DMS114 treated with DMSO at 0.1 percent for 48 hours (cell line): ENCODE data around the gene VPS9D1.

Experiments
- DNase-seq: peaks from one replicate; lab custom pipeline; 2025; ENCODE audit not compliant: unreplicated experiment; lab: John Stamatoyannopoulos, UW

VPS9D1 gene, protein sequence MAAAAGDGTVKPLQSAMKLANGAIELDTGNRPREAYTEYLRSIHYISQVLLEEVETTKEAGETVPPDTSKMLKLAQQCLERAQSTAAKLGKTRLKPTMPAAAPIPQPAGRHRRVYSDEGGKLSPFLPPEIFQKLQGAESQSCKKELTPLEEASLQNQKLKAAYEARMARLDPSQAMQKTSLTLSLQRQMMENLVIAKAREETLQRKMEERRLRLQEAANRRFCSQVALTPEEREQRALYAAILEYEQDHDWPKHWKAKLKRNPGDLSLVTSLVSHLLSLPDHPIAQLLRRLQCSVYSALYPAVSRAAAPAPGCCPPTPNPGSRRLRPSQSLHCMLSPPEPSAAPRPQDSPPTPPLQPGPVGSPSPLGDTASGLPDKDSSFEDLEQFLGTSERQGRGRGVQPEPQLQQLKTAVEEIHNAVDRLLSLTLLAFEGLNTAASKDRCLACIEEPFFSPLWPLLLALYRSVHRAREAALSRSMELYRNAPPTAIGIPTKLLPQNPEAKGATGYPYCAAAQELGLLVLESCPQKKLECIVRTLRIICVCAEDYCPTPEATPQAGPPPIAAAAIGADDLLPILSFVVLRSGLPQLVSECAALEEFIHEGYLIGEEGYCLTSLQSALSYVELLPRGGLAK

GRCh38 chr16:89720813-89721545 is at the start of gene VPS9D1, which contains the start of gene ZNF276:
TSS of gene VPS9D1 (minus strand) at chr16:89720898. CDS start at chr16:89720861, 37 bp downstream.
TSS of gene ZNF276 (plus strand) at chr16:89721537. CDS start at chr16:89721641, 104 bp downstream.
- DNase-seq, result peak; percentile 51

GRCh38 chr16:89770367-89770766 is 49.7 kb upstream of the VPS9D1 start:
- no peak for DNase-seq

DNA sequence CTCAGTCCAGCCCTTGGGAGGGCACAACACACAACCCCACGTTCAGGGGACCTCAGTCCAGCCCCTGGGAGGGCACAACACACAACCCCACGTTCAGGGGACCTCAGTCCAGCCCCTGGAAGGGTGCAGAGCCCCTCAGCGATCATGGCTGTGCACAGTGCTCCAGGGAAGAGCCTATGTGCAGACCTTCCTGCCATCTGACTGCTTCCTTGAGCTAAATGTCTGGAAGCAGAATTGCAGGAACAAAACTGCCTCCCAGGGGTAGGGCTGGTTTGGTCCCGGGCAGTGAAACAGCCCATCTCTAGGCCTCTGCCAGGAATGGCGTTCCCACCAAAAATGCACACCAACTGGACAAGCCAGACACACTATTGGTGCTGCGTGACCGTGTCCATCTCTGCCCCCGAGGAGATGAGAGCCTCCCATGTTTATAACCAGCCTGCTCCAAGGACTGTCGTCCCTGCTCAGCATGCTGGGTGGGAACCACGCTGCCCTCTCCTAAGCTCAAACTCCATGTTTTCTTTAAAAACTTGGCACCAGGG is 44.7 kb upstream of the VPS9D1 start:
- no peak for DNase-seq

DNA sequence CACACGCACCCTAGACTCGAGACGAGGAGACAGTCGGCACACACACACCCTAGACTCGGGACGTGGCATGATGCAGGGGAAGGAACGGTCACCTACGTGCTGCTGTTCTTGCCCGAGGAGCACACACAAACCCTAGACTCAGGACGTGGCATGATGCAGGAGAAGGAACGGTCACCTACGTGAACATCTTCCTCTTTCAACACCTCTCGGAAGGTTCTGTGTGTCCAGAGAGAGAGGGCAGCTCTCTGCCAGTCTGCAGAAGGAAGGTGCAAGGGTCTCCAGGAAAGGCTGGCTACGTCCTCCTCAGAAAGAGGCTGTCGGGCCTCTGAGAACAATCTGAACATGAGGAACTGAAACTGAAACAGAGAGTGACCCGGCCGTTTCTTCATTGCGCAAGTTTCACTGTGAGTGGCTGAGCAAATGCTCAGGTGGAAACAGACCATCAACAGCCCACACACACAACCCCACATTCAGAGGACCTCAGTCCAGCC is 44.1 kb upstream of the VPS9D1 start:
- no peak for DNase-seq

GRCh38 chr16:89761304-89761922 is 40.7 kb upstream of the VPS9D1 start:
- DNase-seq, result no peak

- DNase-seq, result no peak
These were observed 39.1 kb upstream of the VPS9D1 start for GRCh38 chr16:89759746-89760340.

DNA sequence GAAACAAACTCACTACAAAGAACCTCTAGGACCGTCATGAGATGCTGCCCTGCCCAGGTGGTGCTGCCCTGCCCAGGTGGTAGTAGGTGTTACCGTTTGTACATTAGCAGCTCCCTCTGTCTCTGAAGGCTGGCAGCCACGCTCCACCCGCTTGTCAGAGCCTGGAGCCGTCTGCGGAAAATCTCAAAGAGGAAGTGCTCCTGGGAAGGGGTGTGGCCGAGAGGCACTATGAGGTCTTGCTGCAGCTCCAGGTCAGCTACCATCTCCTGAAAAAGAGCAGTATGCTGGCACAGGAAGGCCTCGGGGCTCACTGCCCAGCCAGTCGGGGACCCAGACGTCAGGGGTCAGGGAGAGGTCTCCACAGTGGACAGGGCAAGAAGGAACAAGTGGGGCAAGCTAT is 28.9 kb upstream of the VPS9D1 start:
- no peak for DNase-seq

GRCh38 chr16:89748921-89749320 is 28.2 kb upstream of the VPS9D1 start:
- no peak for DNase-seq

DNA sequence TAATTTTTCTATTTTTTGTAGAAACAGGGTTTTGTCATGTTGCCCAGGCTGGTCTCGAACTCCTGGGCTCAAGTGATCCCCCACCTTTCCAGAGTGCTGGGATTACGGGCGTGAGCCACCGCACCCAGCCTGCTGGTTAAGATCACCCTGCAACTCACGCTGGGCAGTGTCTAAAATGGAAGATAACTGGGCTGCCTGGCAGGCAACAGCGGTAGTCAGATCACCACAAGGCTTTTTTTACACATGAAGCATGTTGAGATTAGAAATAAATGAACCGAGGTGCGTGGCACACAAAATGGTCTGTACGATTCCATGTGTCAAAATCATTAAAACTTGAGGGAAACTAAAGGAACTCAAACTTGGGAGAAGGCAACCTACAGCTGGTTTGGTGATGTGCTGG is 27.4 kb upstream of the VPS9D1 start:
- DNase-seq, result no peak

DNA sequence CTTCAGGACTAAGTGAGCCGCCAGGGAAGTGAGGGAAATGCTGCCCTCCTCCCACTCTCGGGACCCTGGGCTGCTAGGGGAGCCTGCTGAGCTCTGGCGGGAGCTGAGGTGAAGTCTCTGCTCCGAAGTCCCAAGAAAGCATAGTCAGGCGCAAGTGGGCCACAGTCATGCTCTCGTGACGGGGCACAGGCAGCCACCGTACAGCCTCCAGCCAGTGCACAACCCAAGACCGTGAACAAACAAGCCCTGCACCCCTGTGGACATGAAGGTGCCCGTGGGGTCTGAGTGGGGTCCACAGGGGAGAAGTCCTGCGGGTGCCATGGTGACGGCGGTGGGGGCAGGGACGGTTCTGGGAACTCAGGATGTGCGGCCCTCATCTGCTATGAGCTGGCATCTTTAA is 25.3 kb upstream of the VPS9D1 start:
- no peak for DNase-seq

DNA sequence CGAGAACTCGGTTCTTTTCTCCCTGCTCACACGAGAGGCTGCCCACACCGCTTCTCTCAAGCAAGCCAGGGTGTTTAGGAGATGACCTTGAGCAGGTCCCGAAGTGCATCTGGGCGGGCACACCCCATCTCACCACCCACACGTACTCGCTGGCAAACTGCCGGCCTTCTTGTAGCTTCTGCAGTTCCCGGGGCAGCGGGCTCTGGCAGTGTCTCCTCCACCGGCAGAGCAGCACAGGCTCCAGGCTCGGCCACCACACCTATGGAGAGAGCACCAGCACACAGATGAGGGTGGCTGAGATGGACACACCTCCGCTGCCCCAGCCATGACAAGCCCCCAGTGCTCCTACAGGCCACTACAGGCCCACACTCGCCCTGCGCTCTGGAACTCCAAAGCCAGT is 24.1 kb upstream of the VPS9D1 start:
- DNase-seq, result no peak

GRCh38 chr16:89742948-89743347 is 22.2 kb upstream of the VPS9D1 start:
- no peak for DNase-seq

DNA sequence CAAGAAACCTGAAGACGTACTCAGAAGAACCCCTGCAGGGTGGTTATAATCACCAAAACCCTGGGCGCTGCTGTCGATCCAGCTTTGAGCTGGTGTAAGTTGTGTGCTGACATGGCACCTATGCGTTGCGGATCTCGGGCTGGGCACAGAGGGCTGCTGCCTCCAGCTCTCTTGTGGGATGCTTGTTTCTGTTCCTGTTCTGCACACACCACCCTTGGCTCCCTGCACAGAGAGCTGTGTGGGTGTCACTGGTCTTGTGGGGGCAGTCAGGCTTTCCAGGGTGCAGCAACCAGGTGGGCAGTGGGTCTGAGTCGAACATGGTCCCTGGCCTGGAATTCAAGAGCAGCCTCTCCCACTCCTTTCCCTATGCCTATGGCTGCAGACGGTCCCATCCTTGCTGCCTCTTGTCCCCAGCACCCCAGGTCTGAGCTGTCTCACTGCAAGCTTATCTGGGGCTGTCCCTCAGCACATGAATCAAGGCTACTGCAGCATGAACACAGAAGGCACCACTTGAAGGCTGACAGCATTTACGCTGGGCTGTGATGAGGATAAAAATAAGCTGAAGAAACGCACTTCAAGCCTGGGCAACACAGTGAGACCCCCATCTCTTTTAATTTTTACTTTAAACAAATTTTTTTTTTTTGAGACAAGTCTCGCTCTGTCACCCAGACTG is 20.8 kb upstream of the VPS9D1 start:
- no peak for DNase-seq

DNA sequence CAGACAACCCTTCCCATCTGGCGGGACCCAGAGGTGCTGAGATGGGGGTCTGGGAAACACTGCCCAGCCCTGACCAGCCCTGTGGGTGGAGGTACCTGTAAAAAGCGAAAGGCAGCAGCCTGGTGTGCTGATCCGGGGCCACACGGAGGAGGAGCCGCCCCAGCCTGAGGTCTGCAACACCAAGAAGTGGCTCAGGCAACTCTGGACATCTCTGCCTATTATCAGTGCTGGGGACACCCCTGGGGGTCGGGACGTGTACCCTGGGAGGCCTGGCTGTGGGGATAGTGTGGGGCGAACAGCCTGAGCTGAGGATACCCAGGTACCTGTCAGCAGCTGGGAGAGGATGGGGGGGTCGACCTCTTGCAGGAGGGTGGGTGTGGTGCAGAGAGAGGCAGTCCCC is 18.7 kb upstream of the VPS9D1 start:
- DNase-seq, result no peak

DNA sequence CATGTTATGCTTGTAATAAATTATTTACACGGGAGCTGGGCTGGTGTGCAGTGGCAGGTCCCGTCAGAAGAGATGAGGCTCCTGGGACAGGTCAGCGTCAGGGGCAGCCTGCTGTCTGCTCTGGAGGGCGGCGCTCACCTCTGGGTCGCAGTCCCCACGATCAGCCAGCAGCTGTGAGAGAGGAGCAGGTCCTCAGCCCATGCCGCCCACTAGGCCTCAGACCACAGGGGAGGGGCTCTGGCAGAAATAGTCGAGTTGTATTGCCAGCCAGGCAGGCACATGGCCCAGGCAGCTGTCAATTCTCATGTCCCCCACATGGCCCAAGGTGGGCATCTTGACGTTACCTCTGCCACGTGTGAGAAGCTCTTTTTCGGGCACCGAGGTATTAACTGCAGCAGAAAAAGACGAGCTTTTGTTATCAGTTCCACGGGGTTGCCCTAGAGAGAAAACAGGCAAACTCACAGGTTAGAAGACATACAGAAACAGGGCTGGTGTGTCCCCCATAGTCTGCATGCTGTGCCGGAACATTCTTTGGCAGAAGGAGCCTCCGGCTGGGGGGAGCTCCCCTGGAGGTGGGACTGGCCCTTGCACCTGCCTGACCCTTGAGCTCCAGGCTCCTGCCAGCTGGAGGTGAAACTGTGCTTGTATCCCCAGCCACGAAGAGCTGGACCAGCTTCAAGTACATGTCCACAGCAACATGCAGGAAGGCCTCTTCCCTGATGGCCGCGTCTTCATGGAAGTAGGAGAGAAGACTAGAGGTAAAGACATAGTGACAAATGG is 18.0 kb upstream of the VPS9D1 start:
- no peak for DNase-seq

DNA sequence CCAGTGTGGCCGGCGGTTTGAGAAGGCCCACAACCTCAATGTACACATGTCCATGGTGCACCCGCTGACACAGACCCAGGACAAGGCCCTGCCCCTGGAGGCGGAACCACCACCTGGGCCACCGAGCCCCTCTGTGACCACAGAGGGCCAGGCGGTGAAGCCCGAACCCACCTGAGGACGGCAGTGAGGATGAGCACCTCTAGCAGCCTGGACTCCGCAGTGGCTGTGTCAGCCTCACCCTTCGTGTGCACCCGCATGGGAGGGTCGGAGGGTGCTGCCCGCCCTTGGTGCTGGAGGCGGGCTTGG is 17.3 kb upstream of the VPS9D1 start:
- DNase-seq, result no peak

- no peak for DNase-seq
These were observed 16.8 kb upstream of the VPS9D1 start for GRCh38 chr16:89737341-89738071.

DNA sequence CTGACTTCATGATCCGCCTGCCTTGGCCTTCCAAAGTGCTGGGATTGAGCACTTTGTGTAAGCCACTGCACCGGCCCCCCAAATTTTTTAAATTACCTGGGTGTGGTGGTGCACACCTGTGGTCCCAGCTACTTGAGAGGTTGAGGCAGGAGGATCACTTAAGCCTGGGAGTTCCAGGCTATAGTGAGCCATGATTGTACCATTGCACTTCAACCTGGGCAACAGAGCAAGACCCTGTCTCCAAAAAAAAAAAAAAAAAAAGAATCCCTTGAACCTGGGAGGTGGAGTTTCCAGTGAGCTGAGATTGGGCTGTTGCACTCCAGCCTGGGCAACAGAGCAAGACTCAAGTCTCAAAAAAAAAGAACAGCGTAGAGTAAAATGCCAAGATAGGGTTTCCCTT is 15.9 kb upstream of the VPS9D1 start:
- DNase-seq, result no peak

DNA sequence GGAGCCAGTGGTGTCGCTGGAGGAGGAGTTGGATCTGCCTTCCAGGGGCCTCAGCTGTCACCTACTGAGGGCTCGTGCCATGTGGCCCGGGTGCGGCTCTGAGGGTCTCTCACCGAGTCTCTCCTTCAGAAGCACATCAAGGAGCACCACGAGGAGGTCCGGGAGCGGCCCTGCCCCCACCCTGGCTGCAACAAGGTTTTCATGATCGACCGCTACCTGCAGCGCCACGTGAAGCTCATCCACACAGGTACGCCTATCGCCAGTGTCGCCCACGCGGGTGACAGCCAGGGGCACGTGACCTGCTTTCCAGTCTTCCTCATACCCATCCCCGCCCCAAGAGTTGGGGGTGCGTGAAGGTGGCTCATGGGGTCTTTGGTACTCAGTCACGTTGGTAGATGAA is 13.1 kb upstream of the VPS9D1 start:
- DNase-seq, result no peak
